LNCaP clone FGC (cell line): ENCODE results near the gene ACBD6.
"Not testable (repeated sequence)": the region's sequence is repeated elsewhere in the genome, so short reads cannot be mapped to it uniquely, and the experiment has no call there.

Experiments used
- DNase-seq: peaks from one replicate; pipeline ENCODE4 v3.0.0-alpha.2; 2011; ENCODE audit warnings: low read depth
- H3K4me3 ChIP-seq: 2 replicates; pipeline ENCODE4 v1.5.1; 2011; ENCODE audit warnings: mild to moderate bottlenecking, low read depth, low read length, control low read depth
- CTCF ChIP-seq: IDR thresholded peaks from 2 replicates; pipeline ENCODE4 v1.5.1; 2012; ENCODE audit warnings: mild to moderate bottlenecking; ENCODE audit not compliant: control insufficient read depth, insufficient read depth; ENCODE audit errors: extremely low read depth

ACBD6 gene

GRCh38 chr1:180502361-180503279 lies at the start of gene ACBD6:
Gene ACBD6, minus strand, starts transcription at chr1:180502577. Its CDS starts 311 bp downstream, at chr1:180502266.
- DNase-seq: peak; percentile 47
- H3K4me3 ChIP-seq: peak within 1 kb of the TSS; percentile 74
- peak; percentile 15; the same call in 1 of the 2 replicates for TF ChIP-seq CTCF

GRCh38 chr1:180551997-180552396 lies 49.6 kb upstream of the ACBD6 start:
- no peak overlapping the region for H3K4me3 ChIP-seq
- no peak for DNase-seq
- TF ChIP-seq CTCF: no peak

GRCh38 chr1:180550241-180550640 lies 47.9 kb upstream of the ACBD6 start:
- DNase-seq: no peak
- TF ChIP-seq CTCF: no peak
- no peak overlapping the region for H3K4me3 ChIP-seq

GRCh38 chr1:180549770-180550169 lies 47.4 kb upstream of the ACBD6 start:
- not testable (repeated sequence) for DNase-seq, H3K4me3 ChIP-seq

- no peak for DNase-seq
- H3K4me3 ChIP-seq: no peak overlapping the region
- TF ChIP-seq CTCF: no peak
These were observed 46.4 kb upstream of the ACBD6 start for GRCh38 chr1:180548686-180549317.

- DNase-seq: no peak
- TF ChIP-seq CTCF: no peak
These were observed 43.6 kb upstream of the ACBD6 start for GRCh38 chr1:180545991-180546390.

GRCh38 chr1:180544050-180544449 lies 41.7 kb upstream of the ACBD6 start:
- no peak overlapping the region for H3K4me3 ChIP-seq
- no peak for TF ChIP-seq CTCF
- DNase-seq: peak; percentile 39

More at GRCh38 chr1:180545991-180546390, 43.6 kb upstream of the ACBD6 start:
- no peak overlapping the region for H3K4me3 ChIP-seq
